NT2/D1 (cell line): ENCODE data around the gene ELMOD1.

Experiments used
- SUZ12 ChIP-seq: IDR thresholded peaks from 2 replicates; pipeline ENCODE4 v1.6.1; 2011; ENCODE audit not compliant: insufficient read length, insufficient read depth; ENCODE audit errors: extremely low read depth
- YY1 ChIP-seq: IDR thresholded peaks from 2 replicates; pipeline ENCODE4 v1.6.1; 2011; ENCODE audit not compliant: insufficient read length, insufficient read depth
- ZNF274 ChIP-seq: IDR thresholded peaks from 2 replicates; pipeline ENCODE4 v1.6.1; 2011; ENCODE audit warnings: mild to moderate bottlenecking, low read depth, low read length

DNA sequence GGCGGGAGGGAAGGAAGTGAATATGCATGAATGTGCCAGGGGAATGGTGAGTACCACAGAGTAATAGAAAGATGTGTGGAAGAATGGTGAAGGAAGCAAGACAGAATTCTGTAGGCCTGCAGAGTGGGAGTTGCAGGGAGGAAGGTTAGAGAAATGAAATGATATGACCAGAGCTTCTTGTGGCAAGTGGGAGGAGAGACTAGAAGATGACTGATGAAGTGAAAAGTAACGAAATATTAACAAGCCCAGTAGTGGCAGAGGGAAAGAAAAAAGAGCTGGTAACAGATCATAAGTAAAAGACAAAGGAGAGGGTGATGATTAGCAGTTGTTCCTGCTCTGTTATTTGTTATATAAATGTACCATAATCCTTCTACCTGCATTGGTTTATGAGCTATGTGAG, 24.4 kb upstream of the ELMOD1 start:
- TF ChIP-seq YY1 (no peak), ZNF274 (no peak), SUZ12 (no peak)
